ENCODE results near the gene SIL1. TPM values are rescaled to one million over a fixed set of nuclear protein-coding genes. Genes with fewer than 3 reads are reported as not detected.

SIL1 gene
- total RNA-seq, 1 experiment from 2014 or later, result 10.7 TPM

DNA sequence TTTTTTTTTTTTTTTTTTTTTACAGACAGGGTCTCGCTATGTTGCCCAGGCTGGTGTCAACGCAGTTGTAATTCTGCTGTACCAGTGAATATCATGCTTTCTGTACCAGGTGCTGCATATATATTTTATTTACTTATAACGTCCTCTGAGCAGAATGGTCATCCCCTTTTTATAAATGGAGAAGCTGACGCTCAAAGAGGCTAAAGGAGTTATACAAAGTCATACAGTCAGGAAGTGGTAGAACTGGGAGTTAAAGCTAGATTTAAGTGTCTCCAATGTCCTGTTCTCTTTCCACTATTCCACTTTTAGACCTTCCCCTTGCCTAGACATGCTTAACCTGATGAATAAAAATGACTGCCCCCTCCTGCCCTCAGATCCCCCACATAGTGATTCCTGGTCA lies 1.2 kb upstream of the SIL1 start (continued):
- TF ChIP-seq ZBTB43 (CRISPR knock-in tag; IDR thresholded peaks at IDR 0.05) (no peak), NR3C1 (CRISPR knock-in tag; conservative IDR thresholded peaks at IDR 0.05; ENCODE audit: low read depth) (no peak), NFYB (CRISPR knock-in tag; conservative IDR thresholded peaks at IDR 0.05; ENCODE audit: low read depth) (no peak), TP53 (CRISPR knock-in tag; IDR thresholded peaks at IDR 0.05) (no peak), HMGA2 (CRISPR knock-in tag; IDR thresholded peaks at IDR 0.05) (no peak), NFATC4 (CRISPR knock-in tag; IDR thresholded peaks at IDR 0.05) (no peak), ZNF121 (CRISPR knock-in tag; IDR thresholded peaks at IDR 0.05) (no peak), ZNF416 (CRISPR knock-in tag; IDR thresholded peaks at IDR 0.05) (no peak), RELA (CRISPR knock-in tag; IDR thresholded peaks at IDR 0.05; ENCODE audit: borderline replicate concordance) (no peak), FOXJ3 (CRISPR knock-in tag; IDR thresholded peaks at IDR 0.05; ENCODE audit: borderline replicate concordance) (no peak), E2F4 (CRISPR knock-in tag; IDR thresholded peaks at IDR 0.05; ENCODE audit: borderline replicate concordance, low read depth) (no peak)
- TF ChIP-seq, protein P1, sequence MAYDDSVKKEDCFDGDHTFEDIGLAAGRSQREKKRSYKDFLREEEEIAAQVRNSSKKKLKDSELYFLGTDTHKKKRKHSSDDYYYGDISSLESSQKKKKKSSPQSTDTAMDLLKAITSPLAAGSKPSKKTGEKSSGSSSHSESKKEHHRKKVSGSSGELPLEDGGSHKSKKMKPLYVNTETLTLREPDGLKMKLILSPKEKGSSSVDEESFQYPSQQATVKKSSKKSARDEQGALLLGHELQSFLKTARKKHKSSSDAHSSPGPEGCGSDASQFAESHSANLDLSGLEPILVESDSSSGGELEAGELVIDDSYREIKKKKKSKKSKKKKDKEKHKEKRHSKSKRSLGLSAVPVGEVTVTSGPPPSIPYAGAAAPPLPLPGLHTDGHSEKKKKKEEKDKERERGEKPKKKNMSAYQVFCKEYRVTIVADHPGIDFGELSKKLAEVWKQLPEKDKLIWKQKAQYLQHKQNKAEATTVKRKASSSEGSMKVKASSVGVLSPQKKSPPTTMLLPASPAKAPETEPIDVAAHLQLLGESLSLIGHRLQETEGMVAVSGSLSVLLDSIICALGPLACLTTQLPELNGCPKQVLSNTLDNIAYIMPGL (CRISPR knock-in tag; IDR thresholded peaks at IDR 0.05), result no peak

DNA sequence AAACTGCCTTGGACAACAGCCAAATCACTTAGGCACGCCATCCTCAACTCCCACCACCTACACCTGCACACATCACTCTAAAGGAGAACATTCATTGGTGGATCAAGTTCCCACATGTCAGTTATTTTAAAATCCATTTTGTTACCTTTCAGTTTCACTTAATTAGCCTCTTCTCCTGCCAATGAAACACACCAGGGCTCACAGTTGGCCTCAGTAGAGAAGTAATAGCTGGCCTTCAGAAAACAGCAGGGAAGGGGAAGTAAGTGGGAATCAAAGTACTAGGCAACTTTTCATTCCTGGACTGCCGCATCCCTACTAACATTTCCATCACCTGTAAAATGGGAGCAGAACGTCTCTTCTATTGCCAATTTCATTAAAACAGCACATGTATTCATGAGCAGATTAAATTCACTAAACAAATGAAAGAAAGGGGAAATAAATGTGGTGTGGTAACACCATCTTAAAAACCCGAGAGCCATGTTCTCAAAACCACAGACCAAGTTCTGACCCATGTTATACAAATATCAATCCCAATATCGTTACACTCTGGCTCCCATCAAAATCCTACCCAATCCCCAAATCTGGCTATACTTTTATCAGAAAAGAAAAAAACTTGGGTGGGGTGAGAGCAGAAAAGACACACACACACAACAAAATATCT lies 1.7 kb downstream of the SIL1 start:
- peaks cover 23% of the 10 kb centered on the region for H3K4me1 Mint-ChIP-seq
- no peaks in the 10 kb centered on the region for H3K9me3 Mint-ChIP-seq
- no peak for DNase-seq (ENCODE audit: low spot score)
- ATAC-seq, result no peak
- CTCF ChIA-PET, result no interaction called here
- no peaks in the 10 kb centered on the region for H3K27me3 Mint-ChIP-seq (ENCODE audit: low read depth)
- TF ChIP-seq TCF7 (CRISPR knock-in tag; IDR thresholded peaks at IDR 0.05; ENCODE audit: low read depth) (no peak), ZMAT4 (CRISPR knock-in tag; IDR thresholded peaks at IDR 0.05) (no peak), SP1 (CRISPR knock-in tag; conservative IDR thresholded peaks at IDR 0.05) (no peak), TEAD1 (CRISPR knock-in tag; IDR thresholded peaks at IDR 0.05) (no peak), JUN (CRISPR knock-in tag; IDR thresholded peaks at IDR 0.05) (no peak), ESRRA (CRISPR knock-in tag; IDR thresholded peaks at IDR 0.05; ENCODE audit: borderline replicate concordance) (no peak), SOX15 (CRISPR knock-in tag; IDR thresholded peaks at IDR 0.05) (no peak), TP53 (CRISPR knock-in tag; IDR thresholded peaks at IDR 0.05) (no peak)
- TF ChIP-seq, protein P1 (CRISPR knock-in tag; IDR thresholded peaks at IDR 0.05), result no peak
- TF ChIP-seq, protein P2, sequence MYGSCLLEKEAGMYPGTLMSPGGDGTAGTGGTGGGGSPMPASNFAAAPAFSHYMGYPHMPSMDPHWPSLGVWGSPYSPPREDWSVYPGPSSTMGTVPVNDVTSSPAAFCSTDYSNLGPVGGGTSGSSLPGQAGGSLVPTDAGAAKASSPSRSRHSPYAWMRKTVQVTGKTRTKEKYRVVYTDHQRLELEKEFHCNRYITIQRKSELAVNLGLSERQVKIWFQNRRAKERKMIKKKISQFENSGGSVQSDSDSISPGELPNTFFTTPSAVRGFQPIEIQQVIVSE (CRISPR knock-in tag; IDR thresholded peaks at IDR 0.05; ENCODE audit: borderline replicate concordance), result no peak
- TF ChIP-seq, protein P3, sequence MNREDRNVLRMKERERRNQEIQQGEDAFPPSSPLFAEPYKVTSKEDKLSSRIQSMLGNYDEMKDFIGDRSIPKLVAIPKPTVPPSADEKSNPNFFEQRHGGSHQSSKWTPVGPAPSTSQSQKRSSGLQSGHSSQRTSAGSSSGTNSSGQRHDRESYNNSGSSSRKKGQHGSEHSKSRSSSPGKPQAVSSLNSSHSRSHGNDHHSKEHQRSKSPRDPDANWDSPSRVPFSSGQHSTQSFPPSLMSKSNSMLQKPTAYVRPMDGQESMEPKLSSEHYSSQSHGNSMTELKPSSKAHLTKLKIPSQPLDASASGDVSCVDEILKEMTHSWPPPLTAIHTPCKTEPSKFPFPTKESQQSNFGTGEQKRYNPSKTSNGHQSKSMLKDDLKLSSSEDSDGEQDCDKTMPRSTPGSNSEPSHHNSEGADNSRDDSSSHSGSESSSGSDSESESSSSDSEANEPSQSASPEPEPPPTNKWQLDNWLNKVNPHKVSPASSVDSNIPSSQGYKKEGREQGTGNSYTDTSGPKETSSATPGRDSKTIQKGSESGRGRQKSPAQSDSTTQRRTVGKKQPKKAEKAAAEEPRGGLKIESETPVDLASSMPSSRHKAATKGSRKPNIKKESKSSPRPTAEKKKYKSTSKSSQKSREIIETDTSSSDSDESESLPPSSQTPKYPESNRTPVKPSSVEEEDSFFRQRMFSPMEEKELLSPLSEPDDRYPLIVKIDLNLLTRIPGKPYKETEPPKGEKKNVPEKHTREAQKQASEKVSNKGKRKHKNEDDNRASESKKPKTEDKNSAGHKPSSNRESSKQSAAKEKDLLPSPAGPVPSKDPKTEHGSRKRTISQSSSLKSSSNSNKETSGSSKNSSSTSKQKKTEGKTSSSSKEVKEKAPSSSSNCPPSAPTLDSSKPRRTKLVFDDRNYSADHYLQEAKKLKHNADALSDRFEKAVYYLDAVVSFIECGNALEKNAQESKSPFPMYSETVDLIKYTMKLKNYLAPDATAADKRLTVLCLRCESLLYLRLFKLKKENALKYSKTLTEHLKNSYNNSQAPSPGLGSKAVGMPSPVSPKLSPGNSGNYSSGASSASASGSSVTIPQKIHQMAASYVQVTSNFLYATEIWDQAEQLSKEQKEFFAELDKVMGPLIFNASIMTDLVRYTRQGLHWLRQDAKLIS (CRISPR knock-in tag; IDR thresholded peaks at IDR 0.05; ENCODE audit: borderline replicate concordance), result no peak
- peak overlapping the region; percentile 86; the same call in 1 of the 2 replicates for H3K27ac Mint-ChIP-seq
- POLR2A ChIA-PET, result no interaction called here
- H3K36me3 Mint-ChIP-seq, result 0 out of 2 replicates have a peak, but pooled peaks cover 2% of the 10 kb centered on the region
- H3K4me3 Mint-ChIP-seq, result no peak overlapping the region

Measured in WTC11 (cell line).